SU-DHL-6 (cell line): ENCODE data around the gene CATSPERD.

Experiments used
- H2AFZ ChIP-seq: fragments of 200-600 bp; sonication (generic); 2 replicates; pipeline ENCODE4 v1.6.1; 2014; ENCODE audit warnings: low read depth, mild to moderate bottlenecking, moderate library complexity, mixed read lengths, antibody characterized with exemption, low read length; ENCODE audit not compliant: severe bottlenecking
- H3F3A ChIP-seq: fragments of 200-600 bp; shearing (Covaris generic); 2 replicates; pipeline ENCODE4 v1.6.0; 2016; ENCODE audit warnings: antibody characterized with exemption, mild to moderate bottlenecking; ENCODE audit not compliant: insufficient read depth
- H3K27ac ChIP-seq: fragments of 200-600 bp; sonication (generic); 2 replicates; pipeline ENCODE4 v1.5.1; 2016; ENCODE audit warnings: low read depth, mild to moderate bottlenecking, low read length, moderate library complexity, mixed read lengths
- H3K27me3 ChIP-seq: fragments of 200-600 bp; sonication (generic), shearing (Covaris generic); 2 replicates; pipeline ENCODE4 v1.6.0; 2014; ENCODE audit warnings: mild to moderate bottlenecking, low read length
- H3K36me3 ChIP-seq: fragments of 200-600 bp; sonication (generic); 2 replicates; pipeline ENCODE4 v1.6.1; 2014; ENCODE audit warnings: mild to moderate bottlenecking, low read length, mixed read lengths
- H3K4me2 ChIP-seq: fragments of 300-600, 200-600 bp; shearing (Covaris generic), sonication (generic); 2 replicates; pipeline ENCODE4 v1.6.0; 2014; ENCODE audit warnings: low read length, low read depth, mild to moderate bottlenecking; ENCODE audit not compliant: poor library complexity, severe bottlenecking
- H3K4me3 ChIP-seq: fragments of 200-600 bp; sonication (generic); 2 replicates; pipeline ENCODE4 v1.5.1; 2014; ENCODE audit warnings: antibody characterized with exemption, low read length, mild to moderate bottlenecking, mixed read lengths; ENCODE audit not compliant: insufficient read depth, poor library complexity, severe bottlenecking
- H3K79me2 ChIP-seq: fragments of 200-600 bp; sonication (generic); 2 replicates; pipeline ENCODE4 v1.6.1; 2014; ENCODE audit warnings: mild to moderate bottlenecking, low read length, moderate library complexity; ENCODE audit not compliant: insufficient read depth
- H3K9ac ChIP-seq: fragments of 200-600 bp; sonication (generic); 2 replicates; pipeline ENCODE4 v1.7.0; 2014; ENCODE audit warnings: mild to moderate bottlenecking, low read length
- H3K9me2 ChIP-seq: fragments of 200-600 bp; sonication (generic); replicated peaks from 2 replicates; pipeline ENCODE4 v1.6.1; 2014; ENCODE audit warnings: low read length; ENCODE audit not compliant: insufficient read depth
- H3K9me3 ChIP-seq: fragments of 200-600 bp; sonication (generic); 2 replicates; pipeline ENCODE4 v1.6.1; 2014; ENCODE audit warnings: low read length, mixed read lengths; ENCODE audit not compliant: insufficient read depth
- H4K20me1 ChIP-seq: fragments of 200-600 bp; sonication (generic); 2 replicates; pipeline ENCODE4 v1.6.1; 2014; ENCODE audit warnings: low read depth, mild to moderate bottlenecking, antibody characterized with exemption, low read length, moderate library complexity, mixed read lengths
- CTCF ChIP-seq: fragments of 200-600 bp; sonication (generic); IDR thresholded peaks from one replicate; pipeline ENCODE4 v1.5.1; 2017; ENCODE audit warnings: antibody characterized with exemption, mild to moderate bottlenecking, low read length, moderate library complexity; ENCODE audit not compliant: insufficient read depth, poor library complexity, severe bottlenecking
- EZH2phosphoT487 ChIP-seq: fragments of 200-600 bp; sonication (generic), shearing (Covaris generic); conservative IDR thresholded peaks from 2 replicates; pipeline ENCODE4 v1.6.1; 2018; ENCODE audit warnings: mild to moderate bottlenecking, antibody characterized with exemption, low read length, moderate library complexity, mixed read lengths

The CATSPERD gene

GRCh38 chr19:5821521-5822180 is 101.2 kb downstream of the CATSPERD start:
- no peak overlapping the region for H3K4me3 ChIP-seq
- no peaks in the 10 kb centered on the region for H3K9me2 ChIP-seq
- H3K4me2 ChIP-seq, result no peak overlapping the region
- H2AFZ ChIP-seq, result no peak overlapping the region
- H3K27ac ChIP-seq, result no peak overlapping the region
- H3F3A ChIP-seq, result no peaks in the 10 kb centered on the region
- no peaks in the 10 kb centered on the region for H3K36me3 ChIP-seq
- no peaks in the 10 kb centered on the region for H3K9me3 ChIP-seq
- H3K79me2 ChIP-seq, result no peaks in the 10 kb centered on the region
- H3K9ac ChIP-seq, result no peak overlapping the region
- TF ChIP-seq EZH2phosphoT487, result no peak
- no peak for TF ChIP-seq CTCF
- no peaks in the 10 kb centered on the region for H3K27me3 ChIP-seq
- no peaks in the 10 kb centered on the region for H4K20me1 ChIP-seq

GRCh38 chr19:5822181-5822844 is 101.9 kb downstream of the CATSPERD start:
- Histone ChIP-seq H3K9ac (no peak overlapping the region), H3K36me3 (no peaks in the 10 kb centered on the region), H3K4me2 (no peak overlapping the region), H3K4me3 (no peak overlapping the region), H2AFZ (no peak overlapping the region), H3K9me2 (no peaks in the 10 kb centered on the region), H3K9me3 (no peaks in the 10 kb centered on the region), H4K20me1 (no peaks in the 10 kb centered on the region), H3K79me2 (no peaks in the 10 kb centered on the region), H3K27ac (no peak overlapping the region), H3K27me3 (no peaks in the 10 kb centered on the region), H3F3A (no peaks in the 10 kb centered on the region)
- TF ChIP-seq EZH2phosphoT487, result no peak
- TF ChIP-seq CTCF, result no peak

DNA sequence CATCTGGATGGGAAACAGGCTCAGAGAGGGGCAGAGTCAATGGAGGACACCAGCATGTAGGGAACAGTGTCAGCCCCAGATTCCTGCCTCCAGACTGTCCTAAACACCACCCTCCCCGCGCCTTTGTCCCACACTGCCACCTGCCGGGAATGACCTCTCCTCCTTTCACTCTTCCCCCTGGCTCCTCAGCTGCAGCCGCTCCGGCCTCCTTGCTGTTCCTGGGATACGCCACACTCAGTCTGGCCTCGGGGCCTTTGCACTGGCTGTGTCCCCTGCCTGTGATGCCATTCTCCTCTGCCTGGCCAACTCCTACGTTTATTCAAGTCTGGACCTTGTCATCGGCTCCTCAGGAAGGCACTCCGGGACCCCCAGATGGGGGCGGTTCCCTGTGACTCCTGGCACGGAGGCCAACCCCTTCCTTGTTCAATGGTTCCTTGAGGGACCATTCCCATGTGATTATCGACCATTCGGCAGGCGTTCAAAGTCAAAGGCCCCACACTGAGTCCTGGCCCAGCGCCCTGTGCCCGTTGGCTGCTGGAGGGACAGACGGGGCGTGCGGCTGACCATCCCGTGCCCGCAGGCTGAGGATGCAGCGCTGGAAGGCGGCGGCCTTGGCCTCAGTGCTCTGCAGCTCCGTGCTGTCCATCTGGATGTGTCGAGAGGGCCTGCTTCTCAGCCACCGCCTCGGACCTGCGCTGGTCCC is 103.3 kb downstream of the CATSPERD start:
- Histone ChIP-seq H3K36me3 (no peaks in the 10 kb centered on the region), H3K9ac (no peak overlapping the region), H3K27ac (no peak overlapping the region), H3K4me2 (no peak overlapping the region), H4K20me1 (no peaks in the 10 kb centered on the region), H3K9me3 (no peaks in the 10 kb centered on the region), H3K27me3 (no peaks in the 10 kb centered on the region), H3K4me3 (no peak overlapping the region), H2AFZ (no peak overlapping the region), H3K79me2 (no peaks in the 10 kb centered on the region), H3K9me2 (no peaks in the 10 kb centered on the region), H3F3A (no peaks in the 10 kb centered on the region)
- peak; percentile 22 for TF ChIP-seq CTCF
- TF ChIP-seq EZH2phosphoT487, result no peak
